ENCODE measurements around the gene MLF2. TPM values are rescaled to one million over a fixed set of nuclear protein-coding genes. Genes with fewer than 3 reads are reported as not detected.

Gene MLF2
- total RNA-seq (2022; extraction: Qiagen RNA extraction), result 252 to 312 TPM (median 307 TPM) in 5 replicates

GRCh38 chr12:6752921-6753771 lies at the start of gene MLF2:
TSS of gene MLF2 (minus strand) at chr12:6753141. CDS start at chr12:6752334, 807 bp downstream.

GRCh38 chr12:6788972-6789924 lies 36.3 kb upstream of the MLF2 start, which contains the start of gene CD4:
TSS of gene CD4 (plus strand) at chr12:6789528. CDS start at chr12:6800139, 10,611 bp downstream.

GRCh38 chr12:6772331-6772695 lies 19.4 kb upstream of the MLF2 start, which contains the start of gene LAG3:
TSS of gene LAG3 (plus strand) at chr12:6772520. CDS start at chr12:6772853, 333 bp downstream.

GRCh38 chr12:6765634-6766581 lies 13.0 kb upstream of the MLF2 start, which contains the start of gene PTMS:
TSS of gene PTMS (plus strand) at chr12:6766363. CDS start at chr12:6766706, 343 bp downstream.

GRCh38 chr12:6723607-6724408 lies 29.1 kb downstream of the MLF2 start, which contains the start of gene COPS7A:
TSS of gene COPS7A (plus strand) at chr12:6724046. CDS start at chr12:6724657, 611 bp downstream.

GRCh38 chr12:6700646-6701051 lies 52.3 kb downstream of the MLF2 start, which contains the start of gene PIANP:
TSS of gene PIANP (minus strand) at chr12:6700815. CDS start at chr12:6698061, 2,754 bp downstream.

Other genes with a start within 250 kb of the MLF2 start
- gene GAPDH, start 218.6 kb downstream of the MLF2 start, total RNA-seq (2022; extraction: Qiagen RNA extraction), result 7,029 to 9,300 TPM (median 8,522 TPM) in 5 replicates
- gene IFFO1, start 197.1 kb downstream of the MLF2 start, total RNA-seq (2022; extraction: Qiagen RNA extraction), result 1.6 to 2.5 TPM (median 2.2 TPM) in 5 replicates
- 91.7 to 109 TPM (median 98.4 TPM) in 5 replicates for gene NOP2, start 184.8 kb downstream of the MLF2 start, total RNA-seq (2022; extraction: Qiagen RNA extraction)
- gene CHD4, start 145.8 kb downstream of the MLF2 start, total RNA-seq (2022; extraction: Qiagen RNA extraction), result 59.8 to 76.6 TPM (median 62.8 TPM) in 5 replicates
- 0.38 to 0.97 TPM (median 0.66 TPM) in 5 replicates for gene LPAR5, start 117.2 kb downstream of the MLF2 start, total RNA-seq (2022; extraction: Qiagen RNA extraction)
- 0.08 to 0.40 TPM (median 0.15 TPM) in 3 of 5 replicates, not detected in the others for gene ACRBP, start 105.7 kb downstream of the MLF2 start, total RNA-seq (2022; extraction: Qiagen RNA extraction)
- 13.8 to 19.8 TPM (median 15.7 TPM) in 5 replicates for gene ING4, start 90.0 kb downstream of the MLF2 start, total RNA-seq (2022; extraction: Qiagen RNA extraction)
- 50.6 to 58.9 TPM (median 55.4 TPM) in 5 replicates for gene ZNF384, start 63.8 kb downstream of the MLF2 start, total RNA-seq (2022; extraction: Qiagen RNA extraction)
- 0.64 to 1.0 TPM (median 0.73 TPM) in 5 replicates for gene PIANP, start 52.3 kb downstream of the MLF2 start, total RNA-seq (2022; extraction: Qiagen RNA extraction)
- 47.2 to 58.3 TPM (median 55.9 TPM) in 5 replicates for gene COPS7A, start 29.1 kb downstream of the MLF2 start, total RNA-seq (2022; extraction: Qiagen RNA extraction)
- 703 to 949 TPM (median 926 TPM) in 5 replicates for gene PTMS, start 13.2 kb upstream of the MLF2 start, total RNA-seq (2022; extraction: Qiagen RNA extraction)
- 0.89 to 2.3 TPM (median 1.4 TPM) in 5 replicates for gene LAG3, start 19.4 kb upstream of the MLF2 start, total RNA-seq (2022; extraction: Qiagen RNA extraction)
- gene CD4, start 36.4 kb upstream of the MLF2 start, total RNA-seq (2022; extraction: Qiagen RNA extraction), result not detected in 5 replicates
- 0.23 to 0.53 TPM (median 0.45 TPM) in 5 replicates for gene GPR162, start 68.7 kb upstream of the MLF2 start, total RNA-seq (2022; extraction: Qiagen RNA extraction)
- 19.8 to 29.8 TPM (median 28.7 TPM) in 5 replicates for gene P3H3, start 75.3 kb upstream of the MLF2 start, total RNA-seq (2022; extraction: Qiagen RNA extraction)
- 1.2 to 2.3 TPM (median 1.9 TPM) in 5 replicates for gene GNB3, start 87.8 kb upstream of the MLF2 start, total RNA-seq (2022; extraction: Qiagen RNA extraction)
- 71.5 to 81.3 TPM (median 75.3 TPM) in 5 replicates for gene CDCA3, start 98.1 kb upstream of the MLF2 start, total RNA-seq (2022; extraction: Qiagen RNA extraction)
- gene USP5, start 99.0 kb upstream of the MLF2 start, total RNA-seq (2022; extraction: Qiagen RNA extraction), result 74.8 to 79.3 TPM (median 76.6 TPM) in 5 replicates
- gene TPI1, start 114.4 kb upstream of the MLF2 start, total RNA-seq (2022; extraction: Qiagen RNA extraction), result 1,486 to 1,673 TPM (median 1,653 TPM) in 5 replicates
- gene SPSB2, start 120.2 kb upstream of the MLF2 start, total RNA-seq (2022; extraction: Qiagen RNA extraction), result 23.1 to 34.6 TPM (median 32.3 TPM) in 5 replicates
- 16.4 to 19.0 TPM (median 18.3 TPM) in 5 replicates for gene LRRC23, start 151.7 kb upstream of the MLF2 start, total RNA-seq (2022; extraction: Qiagen RNA extraction)
- gene ENO2, start 161.4 kb upstream of the MLF2 start, total RNA-seq (2022; extraction: Qiagen RNA extraction), result 35.9 to 40.2 TPM (median 37.3 TPM) in 5 replicates
- gene ATN1, start 174.8 kb upstream of the MLF2 start, total RNA-seq (2022; extraction: Qiagen RNA extraction), result 48.7 to 75.7 TPM (median 72.9 TPM) in 5 replicates
- gene RNU7-1, start 190.7 kb upstream of the MLF2 start, total RNA-seq (2022; extraction: Qiagen RNA extraction), result not detected in 5 replicates
- gene C12orf57, start 190.9 kb upstream of the MLF2 start, total RNA-seq (2022; extraction: Qiagen RNA extraction), result 275 to 319 TPM (median 310 TPM) in 5 replicates
- 7.9 to 13.5 TPM (median 11.7 TPM) in 5 replicates for gene PTPN6, start 198.2 kb upstream of the MLF2 start, total RNA-seq (2022; extraction: Qiagen RNA extraction)
- gene PHB2, start 217.5 kb upstream of the MLF2 start, total RNA-seq (2022; extraction: Qiagen RNA extraction), result 289 to 333 TPM (median 326 TPM) in 5 replicates
- 56.9 to 66.4 TPM (median 62.2 TPM) in 5 replicates for gene EMG1, start 217.8 kb upstream of the MLF2 start, total RNA-seq (2022; extraction: Qiagen RNA extraction)

Measured in A549 treated with Mapracorat at 1 μM for 4 hours (cell line).